GM21360 (cell line): Measurements from ENCODE around the gene TRPV5.

ENCODE experiments used
- ATAC-seq: cut with Tn5 transposase; IDR thresholded peaks from one replicate; pipeline ENCODE4 v1.9.1; 2021; ENCODE audit warnings: mild to moderate bottlenecking, moderate library complexity; ENCODE audit not compliant: unreplicated experiment

The TRPV5 gene

DNA sequence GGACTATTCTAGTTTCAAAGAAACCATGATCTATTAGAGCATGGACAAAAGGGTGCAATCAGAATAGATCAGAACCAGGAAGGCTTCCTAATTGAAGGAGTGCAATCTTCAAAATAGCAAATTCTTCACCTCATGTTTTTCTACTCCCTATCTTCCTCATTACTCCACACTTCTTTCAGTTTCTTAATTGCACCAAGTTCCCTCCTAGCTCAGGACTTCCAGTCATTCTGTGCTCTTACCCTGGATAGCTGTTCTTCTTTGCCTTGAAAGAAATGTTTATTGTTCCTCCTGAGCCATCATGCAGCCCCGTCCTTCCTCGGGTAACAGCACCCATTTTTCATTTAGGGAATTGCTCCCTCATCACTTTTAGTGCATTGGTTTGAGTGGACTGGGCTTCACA is 23.1 kb downstream of the TRPV5 start:
- no peak for ATAC-seq

GRCh38 chr7:142910031-142910433 is 23.5 kb downstream of the TRPV5 start:
- no peak for ATAC-seq

GRCh38 chr7:142908921-142909890 is 24.3 kb downstream of the TRPV5 start:
- ATAC-seq = no peak

DNA sequence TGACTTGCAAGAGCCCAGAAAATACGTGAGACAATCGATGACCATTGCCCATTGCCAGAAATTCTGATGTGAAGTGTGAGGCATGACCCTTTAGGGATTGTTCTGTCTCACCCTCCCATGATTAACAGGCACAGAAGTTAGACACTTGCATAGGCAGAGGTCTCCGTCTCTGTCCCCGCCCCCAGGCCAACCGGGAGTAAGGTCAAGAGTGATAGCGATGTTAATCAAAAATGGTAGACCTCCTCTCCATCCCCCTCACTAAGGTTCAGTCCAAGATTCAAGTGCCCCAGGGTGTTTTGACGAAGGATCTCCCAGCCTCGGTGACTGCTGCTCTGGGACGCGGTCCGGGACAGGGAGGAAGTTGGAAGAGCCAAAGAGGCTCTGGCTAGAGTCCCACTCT is 25.3 kb downstream of the TRPV5 start:
- no peak for ATAC-seq

GRCh38 chr7:142906643-142907042 is 26.9 kb downstream of the TRPV5 start:
- ATAC-seq = no peak

- ATAC-seq = no peak
Observed at GRCh38 chr7:142905759-142906158, 27.8 kb downstream of the TRPV5 start.

DNA sequence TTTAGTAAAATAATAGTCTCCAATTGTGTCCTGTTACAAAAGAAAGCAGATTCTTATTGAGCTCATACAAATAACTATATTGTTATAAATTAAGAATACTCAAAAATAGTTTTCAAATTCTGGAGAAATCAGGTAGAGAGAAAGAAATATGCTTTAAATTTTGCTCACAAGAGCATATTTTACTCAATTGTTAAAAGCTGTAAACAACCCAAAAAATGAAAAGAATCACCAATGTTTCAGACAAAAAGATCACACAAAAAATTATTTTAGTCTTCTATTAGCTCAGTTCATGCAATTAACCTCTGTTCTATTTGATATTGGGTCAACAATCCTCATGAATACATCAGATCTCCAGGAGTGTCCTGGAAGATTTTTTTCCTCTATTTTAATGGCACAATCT is 29.4 kb downstream of the TRPV5 start:
- ATAC-seq = no peak

GRCh38 chr7:142901426-142902259 is 31.9 kb downstream of the TRPV5 start:
- no peak for ATAC-seq

GRCh38 chr7:142899661-142900060 is 33.9 kb downstream of the TRPV5 start:
- ATAC-seq = no peak

DNA sequence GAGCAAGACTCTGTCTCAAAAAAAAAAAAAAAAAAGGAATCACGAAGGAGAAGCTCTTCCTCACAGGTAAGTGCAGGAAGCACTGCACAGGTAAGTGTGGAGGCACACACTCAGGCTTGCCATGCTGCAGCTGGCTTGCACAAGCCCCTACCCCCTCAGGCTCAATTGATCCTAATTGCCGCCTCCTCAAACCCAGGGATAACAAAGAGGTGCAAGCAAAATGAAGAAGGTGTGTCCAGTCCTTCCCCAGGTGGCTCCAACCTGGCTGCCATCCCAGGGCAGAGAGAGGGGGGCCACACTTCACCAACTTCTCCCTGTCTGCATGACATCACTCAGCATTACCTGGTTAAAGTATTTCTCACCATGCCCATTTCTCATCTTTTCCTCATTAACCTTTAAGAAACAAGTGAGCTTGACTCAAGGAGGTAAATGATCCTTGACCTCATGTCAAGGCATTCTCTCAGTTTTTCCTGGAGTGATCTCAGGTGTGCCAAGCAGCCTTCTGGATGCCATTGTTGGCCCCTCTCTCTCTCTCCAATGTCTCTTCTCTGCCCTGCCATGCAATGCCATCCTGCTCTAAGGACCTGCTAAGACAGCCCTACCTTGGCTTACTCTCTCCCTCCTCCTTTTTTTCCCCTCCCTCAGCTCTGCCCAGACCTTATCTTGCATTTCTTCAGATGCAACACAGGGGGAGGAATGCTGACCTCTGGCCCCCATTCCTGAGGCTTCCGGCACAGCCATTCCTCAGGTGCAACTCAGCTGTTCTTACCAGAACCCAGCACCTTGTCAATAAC is 35.0 kb downstream of the TRPV5 start:
- ATAC-seq = no peak

DNA sequence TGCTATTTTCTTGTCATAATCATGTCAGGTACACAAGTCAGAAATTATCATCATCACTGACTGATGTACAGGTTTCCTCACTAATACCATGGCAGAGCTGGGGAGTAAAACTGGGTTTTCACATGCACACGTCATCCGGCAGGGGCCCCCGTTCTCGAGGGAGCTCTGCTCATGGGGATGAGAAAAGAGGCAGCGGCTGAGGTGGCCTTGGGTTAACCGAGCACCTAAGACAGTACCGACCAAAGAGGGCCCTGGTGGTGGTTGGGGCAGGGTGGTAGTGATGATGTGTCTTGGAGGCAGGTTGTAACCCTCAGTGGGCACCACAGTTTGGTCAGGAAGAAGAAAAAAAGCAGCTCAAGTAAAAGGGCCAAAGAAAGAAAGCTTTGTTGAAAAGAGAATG is 35.9 kb downstream of the TRPV5 start:
- ATAC-seq = no peak

DNA sequence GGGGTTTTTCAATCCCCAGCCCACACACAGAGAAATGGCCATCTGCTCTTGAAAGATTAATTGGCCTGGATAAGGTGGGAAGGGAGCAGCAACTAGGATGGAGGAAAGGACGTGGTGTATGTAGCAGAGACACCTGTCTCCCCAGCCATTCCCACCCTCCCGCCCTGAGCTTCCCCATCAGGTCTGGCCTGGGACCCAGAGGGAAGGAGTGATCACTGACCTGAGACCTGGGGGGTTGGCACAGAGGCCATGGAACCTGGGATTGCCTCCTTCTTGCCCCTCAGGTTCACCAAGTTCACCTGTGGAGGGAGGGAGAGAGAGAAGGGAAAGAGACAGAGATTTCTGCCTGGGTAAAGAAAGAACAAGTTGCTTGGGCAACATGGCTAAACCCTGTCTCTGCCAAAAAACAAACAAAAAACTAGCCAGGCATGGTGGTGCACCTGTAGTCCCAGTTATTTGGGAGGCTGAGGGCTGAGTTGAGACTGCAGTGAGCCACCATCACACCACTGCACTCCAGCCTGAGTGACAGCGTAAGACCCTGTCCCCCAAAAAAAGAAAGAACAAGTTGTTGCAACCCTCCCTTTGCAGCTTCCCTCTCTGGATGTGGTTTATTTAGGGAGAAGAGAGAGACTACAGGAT is 36.7 kb downstream of the TRPV5 start:
- no peak for ATAC-seq

DNA sequence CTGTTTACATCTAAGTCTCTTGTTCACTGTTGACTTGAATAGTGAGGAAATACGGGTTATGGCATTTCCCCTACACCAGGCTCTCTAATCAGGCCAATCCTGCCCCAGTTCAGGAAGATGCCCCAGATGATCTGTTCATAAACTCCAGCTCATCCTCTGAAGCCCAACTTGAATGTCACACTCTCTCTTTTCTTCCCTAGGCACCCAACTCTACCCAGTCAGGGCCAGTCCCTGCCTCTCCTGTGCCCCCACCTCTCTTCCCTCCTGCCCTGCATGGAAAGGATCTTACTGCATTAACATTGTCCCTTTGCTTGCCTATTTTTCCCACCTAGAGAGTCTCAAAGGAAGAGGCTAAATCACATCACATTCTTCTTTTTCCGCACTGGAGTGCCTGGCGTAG is 37.4 kb downstream of the TRPV5 start:
- no peak for ATAC-seq

DNA sequence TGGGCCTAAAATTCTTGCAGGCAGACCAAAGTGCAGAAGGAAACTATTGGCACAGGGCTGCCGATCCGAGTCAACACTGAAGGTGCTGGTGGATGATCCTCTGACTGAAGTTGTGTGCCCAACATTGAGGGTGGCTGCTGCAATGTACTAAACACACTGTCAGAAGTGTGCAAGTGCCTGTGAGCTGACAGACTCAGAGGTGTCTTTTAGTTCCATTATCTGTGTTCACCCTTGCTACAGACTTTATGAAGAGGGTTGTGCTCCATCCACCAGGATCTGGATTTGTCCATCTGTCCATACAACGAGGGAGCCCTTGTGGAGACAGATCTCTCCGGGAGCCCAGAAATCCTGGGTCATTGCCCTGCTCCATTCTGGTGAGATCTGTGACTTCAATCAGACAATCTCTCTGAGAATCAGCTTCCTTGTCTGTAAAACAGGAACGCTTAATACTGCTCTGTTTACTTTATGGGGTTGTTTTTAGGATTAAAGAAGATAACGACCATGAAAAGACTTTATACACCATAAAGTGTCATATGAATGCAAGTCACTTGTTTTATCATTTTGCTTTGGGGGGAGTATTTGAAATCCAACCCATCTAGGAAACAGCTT is 38.5 kb downstream of the TRPV5 start:
- no peak for ATAC-seq

- no peak for ATAC-seq
Observed at GRCh38 chr7:142894112-142894984, 39.2 kb downstream of the TRPV5 start.

GRCh38 chr7:142892951-142893350 is 40.6 kb downstream of the TRPV5 start:
- ATAC-seq = no peak

GRCh38 chr7:142891490-142892082 is 42.0 kb downstream of the TRPV5 start:
- ATAC-seq = no peak

DNA sequence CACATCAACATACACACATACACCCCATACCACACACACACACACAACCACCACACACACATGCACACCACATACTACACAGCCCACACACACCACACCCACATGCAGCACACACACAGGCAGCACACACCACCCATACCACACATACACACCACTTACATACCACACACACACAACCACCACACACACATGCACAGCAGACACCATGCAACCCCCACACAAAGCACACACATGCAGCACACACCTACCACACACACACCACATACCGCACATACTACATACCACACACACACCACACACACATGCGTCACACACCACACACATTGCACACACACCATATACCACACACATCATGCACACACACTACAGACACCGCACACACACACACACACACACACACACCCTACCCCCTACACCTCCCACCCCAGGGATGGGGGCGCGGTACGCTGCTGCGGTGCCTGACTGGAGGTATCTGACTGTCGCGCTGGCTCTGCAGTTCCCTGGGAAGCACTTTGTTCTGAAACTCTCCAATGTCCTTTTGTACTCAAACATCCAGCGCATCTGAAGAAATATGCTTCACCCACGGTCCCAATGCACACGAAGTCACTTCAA is 42.6 kb downstream of the TRPV5 start:
- ATAC-seq = no peak
